Naive thymus-derived CD4-positive, alpha-beta T cell (primary cell): ENCODE results near the gene HECTD4. TPM values are rescaled to one million over a fixed set of nuclear protein-coding genes. Genes with fewer than 3 reads are reported as not detected.

Source experiments
- ATAC-seq: fragments of 150-1000 bp; cut with Tn5 transposase; 2 replicates; pipeline ENCODE4 v1.10.0; 2021; ENCODE audit warnings: mild to moderate bottlenecking, moderate library complexity
- CTCF ChIA-PET: fragments of 350-600 bp; sonication (Branson Sonifier 250); formaldehyde crosslinking; loops from one replicate; lab custom pipeline; 2021; ENCODE audit warnings: antibody characterized with exemption; lab: Charles Lee
- POLR2A ChIA-PET: fragments of 350-600 bp; sonication (Branson Sonifier 250); formaldehyde crosslinking; loops from one replicate; lab custom pipeline; 2021; ENCODE audit warnings: antibody characterized with exemption, inconsistent platforms; lab: Charles Lee
- DNase-seq, 9 donors: peaks; one replicate each; pipeline versions ENCODE4 v3.0.0 to v3.0.0-alpha.2; 2020 to 2022; ENCODE audit warnings: mixed read lengths in 1 of 9
- H3K27ac ChIP-seq: one replicate; pipeline ENCODE4 v1.7.0; 2013; ENCODE audit warnings: mild to moderate bottlenecking, low read depth, low read length, moderate library complexity
- H3K27me3 ChIP-seq, 2 donors: one replicate each; pipeline ENCODE4 v1.7.0; 2013; ENCODE audit warnings: low read length in 2 of 2, mild to moderate bottlenecking in 2 of 2, moderate library complexity in 2 of 2; ENCODE audit not compliant: control insufficient read depth in 2 of 2, insufficient read depth in 2 of 2
- H3K36me3 ChIP-seq, 3 experiments: 1 replicate in 2 of 3; 2 replicates in 1 of 3; pipeline ENCODE4 v1.7.0; 2013; ENCODE audit warnings: low read length in 3 of 3, mild to moderate bottlenecking in 3 of 3, moderate library complexity in 1 of 3; ENCODE audit not compliant: insufficient read depth in 3 of 3, control insufficient read depth in 2 of 3
- H3K4me1 ChIP-seq, 2 donors: one replicate each; pipeline ENCODE4 v1.7.0; 2013; ENCODE audit warnings: low read length in 2 of 2, mild to moderate bottlenecking in 2 of 2, moderate library complexity in 1 of 2; ENCODE audit not compliant: control insufficient read depth in 2 of 2, insufficient read depth in 2 of 2
- H3K4me3 ChIP-seq: 2 replicates; pipeline ENCODE4 v1.7.0; 2013; ENCODE audit warnings: mild to moderate bottlenecking, low read length
- H3K9me3 ChIP-seq, 3 experiments: 1 replicate in 2 of 3; 2 replicates in 1 of 3; pipeline ENCODE4 v1.7.0; 2013; ENCODE audit warnings: low read length in 3 of 3; ENCODE audit not compliant: control insufficient read depth in 2 of 3
- H3K27ac Mint-ChIP-seq, 9 donors: one replicate each; pipeline ENCODE4 v1.8.0; 2020 to 2022; ENCODE audit warnings: mixed read lengths in 9 of 9, mild to moderate bottlenecking in 8 of 9, moderate library complexity in 5 of 9, inconsistent platforms in 2 of 9
- H3K27me3 Mint-ChIP-seq, 5 donors: one replicate each; pipeline ENCODE4 v1.8.0; 2021 to 2022; ENCODE audit warnings: mixed read lengths in 5 of 5, mild to moderate bottlenecking in 1 of 5
- H3K36me3 Mint-ChIP-seq, 5 donors: one replicate each; pipeline ENCODE4 v1.8.0; 2020 to 2022; ENCODE audit warnings: mixed read lengths in 5 of 5, mild to moderate bottlenecking in 3 of 5, inconsistent platforms in 1 of 5
- H3K4me1 Mint-ChIP-seq, 7 donors: one replicate each; pipeline ENCODE4 v1.8.0; 2020 to 2022; ENCODE audit warnings: mixed read lengths in 7 of 7, mild to moderate bottlenecking in 3 of 7, inconsistent platforms in 1 of 7
- H3K4me3 Mint-ChIP-seq, 10 donors: one replicate each; pipeline ENCODE4 v1.8.0; 2020 to 2022; ENCODE audit warnings: mild to moderate bottlenecking in 10 of 10, mixed read lengths in 10 of 10, moderate library complexity in 6 of 10, inconsistent platforms in 2 of 10
- H3K9me3 Mint-ChIP-seq, 11 donors: one replicate each; pipeline ENCODE4 v1.8.0; 2020 to 2022; ENCODE audit warnings: mixed read lengths in 11 of 11, mild to moderate bottlenecking in 4 of 11, inconsistent platforms in 1 of 11, moderate library complexity in 1 of 11
- intact Hi-C, 2 donors: fragments of 100-400 bp; cut with micrococcal nuclease; formaldehyde crosslinking; loops; one replicate each; pipeline ENCODE4 v1.15.1; 2023
- polyA plus RNA-seq, 2 donors: library from polyadenylated mRNA; unstranded; fragments of 300-500 nt; fragmentation: Illumina TruSeq; gene quantifications; one replicate each; pipeline ENCODE4 v1.2.3, GENCODE V29; 2021
- total RNA-seq, 6 experiments: library from RNA in 5 of 6; stranded (reverse) in 5 of 6; gene quantifications; 1 replicate in 5 of 6; 2 replicates in 1 of 6; pipeline ENCODE4 v1.2.3 and lab custom pipeline; 2021 to 2026

Gene HECTD4
- total and polyA plus RNA-seq, 7 experiments from 2014 or later: 3.1 to 57.7 (median 47.9) TPM

GRCh38 chr12:112180422-112180821, 201.8 kb downstream of the HECTD4 start:
- DNase-seq (no peak), ATAC-seq (no peak)
- Histone ChIP-seq H3K4me1 (no peaks in the 10 kb centered on the region), H3K4me3 (no peak overlapping the region), H3K27me3 (no peaks in the 10 kb centered on the region), H3K27ac (no peak overlapping the region), H3K9me3 (no peaks in the 10 kb centered on the region), H3K36me3 (peaks cover 0 to 72% (median 18%) of the 10 kb centered on the region in 3 experiments)
- Mint-ChIP-seq H3K27me3 (no peaks in the 10 kb centered on the region), H3K4me3 (no peak overlapping the region), H3K9me3 (no peaks in the 10 kb centered on the region), H3K4me1 (peaks cover 0 to 3% (median 0%) of the 10 kb centered on the region in 7 donors), H3K27ac (peak overlapping the region in 1 of 9 donors; percentile 42), H3K36me3 (peaks cover 9 to 36% (median 12%) of the 10 kb centered on the region in 5 donors)
- ChIA-PET CTCF (no interaction called here), POLR2A (no interaction called here)
- intact Hi-C loops: no loop called here

GRCh38 chr12:112179916-112180315, 202.3 kb downstream of the HECTD4 start:
- intact Hi-C loops: no loop called here
- H3K27ac ChIP-seq: no peak overlapping the region
- H3K36me3 Mint-ChIP-seq: peaks cover 10 to 41% (median 18%) of the 10 kb centered on the region in 5 donors
- POLR2A ChIA-PET: no interaction called here
- H3K27ac Mint-ChIP-seq: no peak overlapping the region
- ATAC-seq: no peak
- H3K4me3 ChIP-seq: no peak overlapping the region
- CTCF ChIA-PET: no interaction called here
- H3K4me1 ChIP-seq: no peaks in the 10 kb centered on the region
- H3K9me3 Mint-ChIP-seq: no peaks in the 10 kb centered on the region
- H3K27me3 ChIP-seq: no peaks in the 10 kb centered on the region
- H3K27me3 Mint-ChIP-seq: no peaks in the 10 kb centered on the region
- DNase-seq: no peak
- H3K36me3 ChIP-seq: peaks cover 0 to 72% (median 14%) of the 10 kb centered on the region in 3 experiments
- peaks cover 0 to 3% (median 0%) of the 10 kb centered on the region in 7 donors for H3K4me1 Mint-ChIP-seq
- H3K9me3 ChIP-seq: no peaks in the 10 kb centered on the region
- no peak overlapping the region for H3K4me3 Mint-ChIP-seq

GRCh38 chr12:112179341-112179740, 202.9 kb downstream of the HECTD4 start:
- H3K27ac Mint-ChIP-seq: no peak overlapping the region
- H3K9me3 Mint-ChIP-seq: no peaks in the 10 kb centered on the region

GRCh38 chr12:112178796-112179195, 203.4 kb downstream of the HECTD4 start:
- intact Hi-C loops: no loop called here
- Histone ChIP-seq H3K9me3 (no peaks in the 10 kb centered on the region), H3K4me3 (no peak overlapping the region), H3K27me3 (no peaks in the 10 kb centered on the region), H3K4me1 (no peaks in the 10 kb centered on the region), H3K36me3 (peaks cover 0 to 64% (median 9%) of the 10 kb centered on the region in 3 experiments), H3K27ac (no peak overlapping the region)
- H3K27me3 Mint-ChIP-seq: no peaks in the 10 kb centered on the region
- H3K9me3 Mint-ChIP-seq: no peaks in the 10 kb centered on the region
- no peak overlapping the region for H3K4me3 Mint-ChIP-seq
- ATAC-seq (no peak), DNase-seq (no peak)
- no peak overlapping the region for H3K27ac Mint-ChIP-seq
- POLR2A ChIA-PET: no interaction called here
- CTCF ChIA-PET: no interaction called here
- peaks cover 12 to 39% (median 20%) of the 10 kb centered on the region in 5 donors for H3K36me3 Mint-ChIP-seq
- peaks cover 0 to 3% (median 0%) of the 10 kb centered on the region in 7 donors for H3K4me1 Mint-ChIP-seq

More at GRCh38 chr12:112179341-112179740, 202.9 kb downstream of the HECTD4 start:
- ChIA-PET CTCF (no interaction called here), POLR2A (no interaction called here)
- Mint-ChIP-seq H3K36me3 (peaks cover 12 to 39% (median 20%) of the 10 kb centered on the region in 5 donors), H3K4me3 (no peak overlapping the region), H3K27me3 (no peaks in the 10 kb centered on the region), H3K4me1 (peaks cover 0 to 3% (median 0%) of the 10 kb centered on the region in 7 donors)
- Histone ChIP-seq H3K9me3 (no peaks in the 10 kb centered on the region), H3K27me3 (no peaks in the 10 kb centered on the region), H3K27ac (no peak overlapping the region), H3K4me1 (no peaks in the 10 kb centered on the region), H3K36me3 (peaks cover 0 to 69% (median 9%) of the 10 kb centered on the region in 3 experiments), H3K4me3 (no peak overlapping the region)
- no peak for ATAC-seq
- intact Hi-C loops: no loop called here
- DNase-seq: no peak

DNA sequence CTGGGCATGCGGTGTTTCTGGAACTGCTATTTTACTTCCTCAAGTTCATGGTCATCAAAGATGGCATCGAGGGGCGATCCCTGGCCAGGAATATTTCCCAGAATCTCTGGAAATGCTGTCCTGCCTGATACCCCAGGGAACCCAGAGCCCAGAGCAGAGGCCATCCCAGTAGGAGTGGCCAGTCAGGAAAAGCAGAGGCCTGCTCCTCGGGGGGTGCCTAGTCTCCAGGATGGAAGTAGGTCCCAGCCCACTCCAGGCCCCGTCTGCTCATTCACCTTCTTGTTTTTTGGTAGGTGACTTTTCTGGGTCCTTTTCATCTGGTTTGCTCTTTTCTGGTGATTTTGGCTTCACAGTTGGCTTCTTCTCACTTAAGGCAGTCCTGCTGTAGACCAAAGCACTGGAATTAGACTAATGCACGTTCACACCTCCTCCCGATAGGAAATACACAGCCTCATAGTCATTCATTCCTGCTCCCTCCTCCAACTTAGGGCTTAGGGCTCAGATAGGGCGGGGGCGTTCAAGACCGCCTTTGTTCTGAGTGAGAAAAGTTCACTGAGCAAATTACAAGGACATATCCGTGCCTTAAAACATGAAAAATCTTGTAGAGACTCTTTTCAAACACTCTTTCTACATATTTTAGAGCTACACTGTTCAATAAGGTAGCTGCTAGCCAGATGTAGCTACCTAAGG, 205.8 kb downstream of the HECTD4 start:
- Histone ChIP-seq H3K36me3 (peaks cover 0 to 62% (median 9%) of the 10 kb centered on the region in 3 experiments), H3K27ac (no peak overlapping the region), H3K9me3 (no peaks in the 10 kb centered on the region), H3K4me1 (no peaks in the 10 kb centered on the region), H3K27me3 (no peaks in the 10 kb centered on the region), H3K4me3 (no peak overlapping the region)
- no peaks in the 10 kb centered on the region for H3K9me3 Mint-ChIP-seq
- H3K36me3 Mint-ChIP-seq: peaks cover 12 to 47% (median 20%) of the 10 kb centered on the region in 5 donors
- ChIA-PET POLR2A (no interaction called here), CTCF (no interaction called here)
- no peaks in the 10 kb centered on the region for H3K27me3 Mint-ChIP-seq
- no peaks in the 10 kb centered on the region for H3K4me1 Mint-ChIP-seq
- ATAC-seq (no peak), DNase-seq (no peak)
- no peak overlapping the region for H3K4me3 Mint-ChIP-seq
- intact Hi-C loops: no loop called here
- H3K27ac Mint-ChIP-seq: peak overlapping the region in 1 of 9 donors; percentile 24

- peak overlapping the region in 2 of 9 donors; percentile 30 to 59 for H3K27ac Mint-ChIP-seq
- Histone ChIP-seq H3K4me3 (no peak overlapping the region), H3K27ac (no peak overlapping the region), H3K36me3 (peaks cover 0 to 69% (median 9%) of the 10 kb centered on the region in 3 experiments), H3K4me1 (no peaks in the 10 kb centered on the region), H3K27me3 (no peaks in the 10 kb centered on the region), H3K9me3 (no peaks in the 10 kb centered on the region)
- CTCF ChIA-PET: no interaction called here
- ATAC-seq (no peak), DNase-seq (no peak)
- H3K27me3 Mint-ChIP-seq: no peaks in the 10 kb centered on the region
- H3K36me3 Mint-ChIP-seq: peaks cover 12 to 43% (median 20%) of the 10 kb centered on the region in 5 donors
- no peak overlapping the region for H3K4me3 Mint-ChIP-seq
- H3K4me1 Mint-ChIP-seq: no peaks in the 10 kb centered on the region
- intact Hi-C loops: no loop called here
- POLR2A ChIA-PET: no interaction called here
- H3K9me3 Mint-ChIP-seq: no peaks in the 10 kb centered on the region
Observed at GRCh38 chr12:112175361-112176155, 206.7 kb downstream of the HECTD4 start.
